PC-9 (cell line): ENCODE measurements around the gene GIGYF2.

Experiments used
- CTCF ChIP-seq: fragments of 200-600 bp; sonication (generic); conservative IDR thresholded peaks from 2 replicates; pipeline ENCODE4 v1.6.1; 2017; ENCODE audit warnings: mixed run types, antibody characterized with exemption, mild to moderate bottlenecking, moderate library complexity
- EZH2 ChIP-seq: fragments of 200-600 bp; sonication (generic); IDR thresholded peaks from 2 replicates; pipeline ENCODE4 v1.8.0; 2017; ENCODE audit warnings: antibody characterized with exemption, low read depth

- TF ChIP-seq CTCF (no peak), EZH2 (no peak)
These were observed 53.1 kb downstream of the GIGYF2 start for GRCh38 chr2:232750135-232750671.
